RPMI8226 (cell line): ENCODE results near the gene TSPAN9.

Experiments
- DNase-seq: peaks from one replicate; pipeline ENCODE4 v3.0.0-alpha.2; 2015

Gene TSPAN9

GRCh38 chr12:3168223-3169221, 91.3 kb downstream of the TSPAN9 start:
- no peak for DNase-seq

- no peak for DNase-seq
Measured at GRCh38 chr12:3170423-3171194, 93.4 kb downstream of the TSPAN9 start.

- no peak for DNase-seq
Measured at GRCh38 chr12:3171195-3171591, 94.0 kb downstream of the TSPAN9 start.

DNA sequence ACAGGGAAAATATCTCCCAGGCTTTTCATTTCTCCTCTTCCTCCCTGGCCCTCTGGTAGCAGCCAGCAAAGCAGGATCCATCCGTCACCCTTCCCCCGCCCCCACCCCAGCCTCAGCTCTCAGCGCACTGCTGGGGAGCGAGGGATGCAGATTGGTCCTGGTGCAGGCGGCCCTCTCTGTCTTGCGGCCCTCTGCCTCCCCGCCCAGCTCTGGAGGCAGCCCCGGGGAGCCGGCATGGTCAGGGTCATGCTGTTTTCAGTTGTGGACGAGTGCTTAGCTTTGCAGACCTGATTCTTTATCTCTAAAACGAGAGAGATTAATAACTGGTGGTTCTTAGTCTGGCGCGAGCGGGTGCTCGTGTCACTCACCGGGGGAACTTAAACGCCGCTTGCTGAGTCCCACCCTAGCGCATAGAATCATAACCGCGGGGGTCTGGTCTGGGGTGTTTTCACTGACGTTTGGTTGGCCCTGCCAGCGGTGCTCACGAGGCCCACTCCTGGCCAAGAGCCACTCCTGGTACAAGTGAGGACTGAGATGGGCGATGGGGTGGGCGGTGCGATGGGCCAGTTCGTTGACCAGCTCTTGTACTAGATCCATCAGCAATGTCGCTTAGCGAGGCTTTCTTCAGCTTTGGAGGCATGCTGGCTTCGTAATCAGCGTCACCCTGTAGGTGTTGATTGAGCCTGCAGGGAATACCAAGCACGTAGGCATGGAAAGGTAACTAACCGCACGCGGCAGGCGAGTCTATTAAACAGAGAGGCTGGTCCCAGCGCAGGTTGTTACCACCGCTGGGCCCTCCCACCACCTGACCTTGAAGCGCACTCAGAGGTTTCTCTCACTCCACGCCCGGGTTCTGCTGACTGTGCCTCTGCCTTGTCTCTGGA, 95.2 kb downstream of the TSPAN9 start:
- no peak for DNase-seq

- no peak for DNase-seq
Measured at GRCh38 chr12:3173008-3173553, 95.9 kb downstream of the TSPAN9 start.

GRCh38 chr12:3173912-3174311, 96.7 kb downstream of the TSPAN9 start:
- DNase-seq = no peak

GRCh38 chr12:3175238-3175637, 98.1 kb downstream of the TSPAN9 start:
- no peak for DNase-seq

- no peak for DNase-seq
Measured at GRCh38 chr12:3176754-3177153, 99.6 kb downstream of the TSPAN9 start.

DNA sequence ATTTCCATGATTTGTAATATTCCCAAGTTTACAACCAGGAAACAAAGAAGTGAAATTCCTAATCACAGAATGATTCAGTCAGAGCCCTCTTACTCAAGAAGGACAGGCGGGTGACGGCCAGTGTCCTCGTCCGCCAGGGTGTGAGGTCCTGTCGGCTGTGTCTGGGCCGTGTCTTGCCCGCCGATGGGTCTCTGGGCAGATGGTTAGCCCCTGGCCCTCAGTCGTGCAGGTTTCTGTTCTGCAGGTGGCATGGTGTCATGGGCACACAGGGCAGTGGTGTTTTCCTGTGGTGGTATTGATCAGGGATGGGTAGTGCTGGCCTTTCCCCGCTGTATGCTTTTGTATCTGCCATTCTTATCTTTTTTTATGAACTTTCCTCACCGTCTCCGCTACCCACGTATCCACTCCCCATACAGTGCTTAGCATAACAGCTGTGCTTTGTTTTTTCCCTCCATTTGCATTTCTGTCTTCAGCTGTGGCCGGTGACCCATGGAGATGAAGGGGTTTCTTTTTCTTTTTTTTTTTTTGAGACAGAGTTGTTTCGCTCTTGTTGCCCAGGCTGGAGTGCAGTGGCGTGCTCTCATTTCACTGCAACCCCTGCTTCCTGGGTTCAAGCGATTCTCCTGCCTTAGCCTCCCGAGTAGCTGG, 100.7 kb downstream of the TSPAN9 start:
- DNase-seq = no peak

GRCh38 chr12:3178671-3179313, 101.6 kb downstream of the TSPAN9 start:
- no peak for DNase-seq

GRCh38 chr12:3179731-3180130, 102.6 kb downstream of the TSPAN9 start:
- peak; percentile 93 for DNase-seq

DNA sequence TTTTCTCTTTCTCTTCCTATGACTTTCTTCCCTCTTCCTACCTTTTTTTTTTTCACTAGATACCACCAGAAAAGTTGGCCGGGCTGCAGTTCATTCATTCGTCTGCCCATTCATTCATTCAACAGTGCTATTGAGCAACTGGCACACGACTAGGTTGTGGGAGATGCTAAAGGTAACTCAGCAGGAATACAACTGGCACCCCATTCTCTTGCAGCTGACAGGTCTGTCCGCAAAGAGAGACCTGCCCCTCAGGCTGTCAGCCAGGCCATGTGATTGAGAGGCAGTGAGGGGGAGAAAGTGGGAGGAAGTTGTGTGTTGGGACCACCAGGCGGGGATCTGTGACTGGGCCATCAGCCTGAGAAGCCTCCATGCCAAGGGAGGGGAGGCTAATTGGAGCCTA, 105.2 kb downstream of the TSPAN9 start:
- no peak for DNase-seq

DNA sequence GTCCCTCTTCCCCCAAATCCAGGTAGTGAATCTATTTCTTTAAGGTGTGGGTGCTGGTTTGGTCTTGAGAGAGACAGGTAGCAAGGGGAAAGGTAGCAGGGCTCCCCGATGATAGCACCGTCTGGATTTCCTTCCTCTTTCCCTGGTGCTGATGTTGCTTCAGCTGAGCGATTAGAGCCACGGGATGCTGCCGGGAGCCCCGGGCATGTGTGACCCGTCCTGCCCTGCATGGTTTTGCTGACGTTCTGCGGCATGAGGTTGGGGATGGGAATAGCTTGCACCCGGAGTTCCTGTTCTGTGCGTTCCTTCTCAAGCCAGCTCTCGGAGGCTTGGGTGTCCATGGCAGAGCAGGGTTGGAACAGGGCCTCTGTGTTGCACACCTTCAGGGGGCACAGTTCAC, 107.3 kb downstream of the TSPAN9 start:
- no peak for DNase-seq

GRCh38 chr12:3185260-3185870, 108.2 kb downstream of the TSPAN9 start:
- DNase-seq = peak; percentile 57

DNA sequence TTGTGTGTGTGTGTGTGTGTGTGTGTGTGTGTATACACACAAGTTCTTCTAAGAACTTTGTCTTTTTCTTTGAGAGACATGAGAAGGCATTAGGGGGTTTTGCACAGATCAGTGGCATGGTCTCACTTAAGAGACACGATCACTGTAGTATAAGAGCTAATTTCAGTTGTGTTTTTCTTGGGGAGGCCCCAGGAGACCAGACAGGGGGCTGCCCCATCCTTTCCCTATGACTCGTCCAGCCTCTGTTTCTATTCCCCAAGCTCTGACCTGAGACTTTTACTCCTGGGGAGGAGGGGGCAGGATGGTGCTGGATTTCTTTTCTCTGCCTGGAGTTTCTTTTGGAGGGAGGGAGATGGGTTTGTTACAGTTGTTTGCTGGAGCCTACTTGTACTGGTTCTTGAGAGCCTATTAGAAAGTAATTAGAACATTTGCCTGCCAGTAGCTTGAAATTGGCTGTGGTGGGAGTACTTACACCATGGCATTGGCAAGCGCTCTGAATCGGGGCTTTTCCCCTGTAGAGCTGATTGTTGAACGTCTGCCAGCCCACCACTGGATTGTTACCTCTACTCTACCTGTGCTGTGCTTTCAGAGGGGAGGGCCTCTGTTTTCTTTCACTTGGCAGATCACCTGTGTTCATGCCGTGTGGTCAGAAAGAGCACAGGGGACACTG, 109.5 kb downstream of the TSPAN9 start:
- no peak for DNase-seq

- peak; percentile 40 for DNase-seq
Measured at GRCh38 chr12:3187846-3188770, 110.9 kb downstream of the TSPAN9 start.

DNA sequence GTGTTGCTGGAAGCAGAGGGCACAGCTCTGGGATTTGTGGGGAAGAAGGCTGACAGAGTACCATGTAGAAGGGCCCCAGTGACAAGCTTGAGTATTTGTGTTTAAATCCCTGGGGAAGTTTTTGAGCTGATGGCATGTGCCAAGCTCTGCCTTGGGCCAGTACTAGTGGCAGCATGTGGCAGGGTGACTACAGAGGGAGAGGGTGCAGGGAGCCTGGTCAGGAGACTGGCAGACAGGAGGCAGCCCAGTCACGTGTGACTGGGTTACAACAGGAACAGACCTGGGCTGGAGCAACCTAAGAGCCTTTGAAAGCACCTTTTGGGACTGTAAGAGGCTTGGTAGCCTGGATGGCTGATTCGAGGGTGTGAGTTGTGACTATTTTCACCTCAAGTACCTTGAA, 112.1 kb downstream of the TSPAN9 start:
- DNase-seq = no peak

DNA sequence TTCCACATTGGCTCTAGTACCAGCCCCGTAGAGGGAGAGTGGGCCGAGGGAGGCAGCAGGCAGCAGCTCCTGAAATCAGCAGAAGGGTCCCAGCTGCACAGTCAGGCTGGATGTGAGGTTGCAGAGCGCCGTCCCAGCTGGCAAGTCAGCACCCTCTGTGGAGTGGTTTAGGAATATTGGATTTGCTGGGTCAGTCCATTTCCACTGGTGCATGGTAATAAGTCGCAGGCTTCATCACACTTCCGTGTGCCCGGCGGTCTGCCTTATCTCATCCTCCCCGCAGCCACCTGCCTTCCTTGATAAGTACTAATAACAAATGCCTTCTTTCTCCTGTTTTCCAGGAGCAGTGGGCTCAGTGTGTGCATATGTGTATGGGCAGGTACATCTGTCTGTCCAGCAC, 112.9 kb downstream of the TSPAN9 start:
- DNase-seq = no peak

- no peak for DNase-seq
Measured at GRCh38 chr12:3191450-3191849, 114.3 kb downstream of the TSPAN9 start.
